NCI-H1930 (cell line): ENCODE results near the gene NEURL4.

Experiments used
- DNase-seq, 2 experiments: peaks; one replicate each; lab custom pipeline; 2025; lab: John Stamatoyannopoulos, UW

The NEURL4 gene

GRCh38 chr17:7323731-7324437 is 5.3 kb downstream of the NEURL4 start:
- DNase-seq, result peak in 1 of 2 experiments; percentile 42

GRCh38 chr17:7322520-7323194 is 6.5 kb downstream of the NEURL4 start:
- DNase-seq, result no peak

GRCh38 chr17:7321466-7321865 is 7.7 kb downstream of the NEURL4 start:
- DNase-seq, result no peak

GRCh38 chr17:7318121-7318860 is 10.8 kb downstream of the NEURL4 start:
- no peak for DNase-seq

GRCh38 chr17:7317161-7317803 is 11.9 kb downstream of the NEURL4 start:
- no peak for DNase-seq

GRCh38 chr17:7315570-7316235 is 13.4 kb downstream of the NEURL4 start:
- no peak for DNase-seq

GRCh38 chr17:7314719-7315569 is 14.2 kb downstream of the NEURL4 start, which contains the start of gene GPS2:
Gene GPS2 (minus strand): TSS chr17:7315360. CDS start chr17:7315052, 308 bp downstream.
- peak; percentile 80 to 87 for DNase-seq

GRCh38 chr17:7313890-7314718 is 15.0 kb downstream of the NEURL4 start:
- DNase-seq, result no peak

GRCh38 chr17:7313088-7313889 is 15.8 kb downstream of the NEURL4 start:
- no peak for DNase-seq

- no peak for DNase-seq
Observed at GRCh38 chr17:7312432-7313087, 16.6 kb downstream of the NEURL4 start.

GRCh38 chr17:7311110-7311705 is 17.9 kb downstream of the NEURL4 start:
- no peak for DNase-seq

GRCh38 chr17:7309628-7310027 is 19.5 kb downstream of the NEURL4 start:
- DNase-seq, result no peak

- DNase-seq, result peak; percentile 7 to 20
Observed at GRCh38 chr17:7308625-7309433, 20.3 kb downstream of the NEURL4 start.

- peak; percentile 40 to 42 for DNase-seq
Observed at GRCh38 chr17:7307686-7308624, 21.2 kb downstream of the NEURL4 start.

GRCh38 chr17:7306911-7307685 is 22.0 kb downstream of the NEURL4 start, which contains the start of gene EIF5A:
Gene EIF5A (plus strand): TSS chr17:7307628. CDS start chr17:7309636, 2,008 bp downstream.
- DNase-seq, result peak; percentile 99 to 100
